ENCODE data around the gene BICRA.

The BICRA gene

GRCh38 chr19:47623151-47623920, 14.4 kb downstream of the BICRA start:
- Histone ChIP-seq H3K27ac (no peak overlapping the region), H3K4me1 (peaks cover 0 to 34% (median 17%) of the 10 kb centered on the region in 4 donors), H3K4me3 (no peak overlapping the region), H3K9me3 (no peaks in the 10 kb centered on the region), H3K36me3 (peaks cover 0 to 11% (median 0%) of the 10 kb centered on the region in 3 donors), H3K27me3 (no peaks in the 10 kb centered on the region)
- TF ChIP-seq CTCF (IDR thresholded peaks at IDR 0.05), result no peak
- intact Hi-C loops (cut with DNase I; ENCODE audit: low total_unique reads), result no loop called here
- no peak for DNase-seq

GRCh38 chr19:47623921-47624391, 15.0 kb downstream of the BICRA start:
- intact Hi-C loops (cut with DNase I; ENCODE audit: low total_unique reads), result no loop called here
- no peak overlapping the region for H3K27ac ChIP-seq
- DNase-seq, result no peak

DNA sequence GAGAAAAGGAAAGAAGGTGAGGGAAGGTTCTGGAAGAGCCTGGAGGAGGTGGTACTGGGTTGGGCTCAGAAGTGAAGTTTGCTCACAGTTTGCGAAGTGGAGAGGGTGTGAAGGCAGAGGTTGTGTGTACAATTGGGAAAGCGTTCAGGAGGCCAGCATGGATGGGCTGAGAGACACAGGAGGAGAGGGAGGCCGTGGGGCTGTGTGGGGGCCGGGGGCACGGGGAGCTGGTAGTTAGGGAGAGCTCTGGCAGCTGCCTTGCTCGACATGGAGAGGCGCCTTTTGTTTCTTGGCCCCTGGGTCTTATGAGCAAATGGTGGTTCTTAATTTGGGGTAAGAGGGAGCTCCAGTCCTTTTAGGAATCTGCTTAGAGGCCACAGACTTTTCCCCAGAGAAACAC, 16.7 kb downstream of the BICRA start:
- Histone ChIP-seq H3K4me3 (no peak overlapping the region), H3K9me3 (no peaks in the 10 kb centered on the region), H3K36me3 (peaks cover 0 to 14% (median 0%) of the 10 kb centered on the region in 3 donors), H3K27me3 (no peaks in the 10 kb centered on the region), H3K27ac (peak overlapping the region in 1 of 2 donors; percentile 26), H3K4me1 (peaks cover 0 to 24% (median 11%) of the 10 kb centered on the region in 4 donors)
- no peak for DNase-seq
- intact Hi-C loops (cut with DNase I; ENCODE audit: low total_unique reads), result no loop called here
- no peak for TF ChIP-seq CTCF (IDR thresholded peaks at IDR 0.05)

More at GRCh38 chr19:47623921-47624391, 15.0 kb downstream of the BICRA start:
- Histone ChIP-seq H3K36me3 (peaks cover 0 to 15% (median 0%) of the 10 kb centered on the region in 3 donors), H3K27me3 (no peaks in the 10 kb centered on the region), H3K4me3 (no peak overlapping the region), H3K9me3 (no peaks in the 10 kb centered on the region), H3K4me1 (peaks cover 0 to 29% (median 13%) of the 10 kb centered on the region in 4 donors)
- TF ChIP-seq CTCF (IDR thresholded peaks at IDR 0.05), result no peak

DNA sequence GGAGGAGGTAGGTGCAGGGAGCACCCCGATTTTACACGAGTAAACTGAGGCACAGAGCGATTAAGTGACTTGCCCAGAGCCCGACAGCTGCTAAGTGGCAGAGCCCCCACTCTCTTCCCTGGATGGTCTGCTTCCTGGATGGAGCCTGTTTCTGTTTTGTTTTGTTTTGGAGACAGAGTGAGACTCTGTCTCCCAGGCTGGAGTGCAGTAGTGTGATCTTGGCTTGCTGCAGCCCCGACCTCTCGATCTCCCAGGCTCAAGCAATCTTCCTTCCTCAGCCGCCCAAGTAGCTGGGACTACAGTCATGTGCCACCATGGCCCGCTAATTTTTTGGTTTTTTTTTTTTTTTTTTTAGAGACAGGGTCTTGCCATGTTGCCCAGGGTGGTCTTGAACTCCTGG, 17.3 kb downstream of the BICRA start:
- H3K36me3 ChIP-seq, result peaks cover 0 to 11% (median 0%) of the 10 kb centered on the region in 3 donors
- no peak overlapping the region for H3K4me3 ChIP-seq
- intact Hi-C loops (cut with DNase I; ENCODE audit: low total_unique reads), result no loop called here
- no peaks in the 10 kb centered on the region for H3K9me3 ChIP-seq
- DNase-seq, result no peak
- no peak for TF ChIP-seq CTCF (IDR thresholded peaks at IDR 0.05)
- H3K27me3 ChIP-seq, result no peaks in the 10 kb centered on the region
- peaks cover 0 to 28% (median 14%) of the 10 kb centered on the region in 4 donors for H3K4me1 ChIP-seq
- H3K27ac ChIP-seq, result peak overlapping the region in 1 of 2 donors; percentile 26

- TF ChIP-seq CTCF (IDR thresholded peaks at IDR 0.05), result no peak
- Histone ChIP-seq H3K27ac (no peak overlapping the region), H3K4me1 (peaks cover 0 to 46% (median 27%) of the 10 kb centered on the region in 4 donors)
Measured at GRCh38 chr19:47628078-47628771, 19.3 kb downstream of the BICRA start.

More at GRCh38 chr19:47628078-47628771, 19.3 kb downstream of the BICRA start:
- intact Hi-C loops (cut with DNase I; ENCODE audit: low total_unique reads), result no loop called here
- H3K36me3 ChIP-seq, result peaks cover 0 to 10% (median 0%) of the 10 kb centered on the region in 3 donors
- no peaks in the 10 kb centered on the region for H3K9me3 ChIP-seq
- no peak overlapping the region for H3K4me3 ChIP-seq
- DNase-seq, result no peak
- no peaks in the 10 kb centered on the region for H3K27me3 ChIP-seq
